Central memory CD4-positive, alpha-beta T cell (primary cell): ENCODE measurements around the gene MOB3B.
"Not testable (repeated sequence)": the region's sequence is repeated elsewhere in the genome, so short reads cannot be mapped to it uniquely, and the experiment has no call there.

ENCODE experiments used
- DNase-seq: peaks from one replicate; pipeline ENCODE4 v3.0.0; 2022

The MOB3B gene

GRCh38 chr9:27514551-27514950, 15.1 kb downstream of the MOB3B start:
- DNase-seq, result no peak

DNA sequence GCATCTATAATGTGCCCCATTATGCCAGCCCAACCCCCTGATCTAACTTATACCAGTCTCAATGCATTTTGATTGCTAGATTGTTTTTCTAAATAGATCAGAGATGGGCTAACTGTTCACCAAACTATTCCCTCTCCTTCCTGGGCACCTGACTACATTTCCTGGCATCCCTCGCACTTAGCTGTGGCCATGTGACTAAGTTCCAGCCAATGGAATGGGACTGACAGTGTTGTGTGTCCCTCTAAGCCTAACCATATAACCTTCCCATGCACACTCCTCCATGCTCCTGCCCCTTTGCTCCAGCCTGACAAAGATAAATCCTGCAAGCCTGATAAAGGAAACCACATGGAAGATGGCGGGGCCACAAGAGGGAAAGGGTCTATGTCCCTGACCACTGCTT, 17.8 kb downstream of the MOB3B start:
- no peak for DNase-seq

- no peak for DNase-seq
Measured at GRCh38 chr9:27510780-27511179, 18.8 kb downstream of the MOB3B start.

- no peak for DNase-seq
Measured at GRCh38 chr9:27506981-27507380, 22.6 kb downstream of the MOB3B start.

DNA sequence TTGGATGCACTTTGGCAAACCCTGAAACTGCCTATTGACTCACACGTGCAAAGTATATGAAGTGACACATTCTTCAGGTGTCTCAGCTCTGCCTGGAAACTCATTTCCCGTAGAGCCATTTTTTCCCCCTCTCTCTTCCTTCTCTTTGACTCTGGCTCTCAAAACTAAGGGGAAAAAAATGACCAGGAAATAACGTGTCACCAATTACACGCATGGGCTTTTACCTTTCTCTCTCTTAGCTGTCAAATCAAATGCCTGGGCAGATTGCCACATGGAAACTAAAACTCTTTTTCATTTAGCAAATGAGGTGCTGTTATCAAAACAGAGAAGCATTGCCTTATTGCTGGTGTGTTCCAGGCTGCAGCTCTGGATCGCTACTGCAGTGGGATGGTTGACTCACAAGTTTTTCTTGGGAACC, 23.9 kb downstream of the MOB3B start:
- DNase-seq, result no peak

DNA sequence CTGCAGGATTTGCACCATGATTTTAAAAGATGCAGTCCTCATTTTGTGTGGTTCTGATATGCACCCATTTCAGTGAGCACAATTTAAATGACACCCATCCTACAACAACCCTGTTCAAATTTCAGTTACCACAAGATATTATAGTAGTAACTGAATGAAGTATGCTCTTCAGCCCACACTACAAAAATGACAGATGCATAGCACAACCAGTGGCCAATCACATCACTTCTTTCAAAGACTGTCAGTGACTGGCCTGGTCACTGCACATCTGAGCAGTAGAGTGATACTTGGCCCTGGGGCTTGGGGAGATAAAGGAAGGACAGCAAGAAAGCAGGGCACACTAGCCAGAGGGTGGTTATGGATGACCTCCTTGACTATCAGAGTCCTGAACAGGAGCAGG, 25.4 kb downstream of the MOB3B start:
- DNase-seq, result no peak

- DNase-seq, result no peak
Measured at GRCh38 chr9:27503623-27504022, 26.0 kb downstream of the MOB3B start.

GRCh38 chr9:27500902-27501301, 28.7 kb downstream of the MOB3B start:
- not testable (repeated sequence) for DNase-seq

DNA sequence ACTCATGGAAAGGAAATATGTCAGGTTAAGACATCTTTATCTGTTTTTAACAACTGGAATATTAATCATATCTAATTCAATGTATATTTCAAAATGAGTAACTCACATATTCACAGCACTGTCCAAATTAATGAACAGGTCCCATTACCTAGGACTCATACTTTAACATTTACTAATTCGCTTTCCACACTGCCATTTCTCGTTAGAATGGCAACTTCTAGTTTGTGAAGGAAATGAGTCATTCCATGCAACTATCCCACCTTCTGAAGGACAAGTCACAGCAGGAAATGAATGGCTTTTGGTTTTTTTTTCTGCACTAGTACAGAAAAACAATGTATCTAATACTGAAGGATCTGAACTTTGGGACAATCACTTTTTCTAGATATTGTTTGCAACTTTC, 30.2 kb downstream of the MOB3B start:
- no peak for DNase-seq

- no peak for DNase-seq
Measured at GRCh38 chr9:27497883-27498417, 31.7 kb downstream of the MOB3B start.

DNA sequence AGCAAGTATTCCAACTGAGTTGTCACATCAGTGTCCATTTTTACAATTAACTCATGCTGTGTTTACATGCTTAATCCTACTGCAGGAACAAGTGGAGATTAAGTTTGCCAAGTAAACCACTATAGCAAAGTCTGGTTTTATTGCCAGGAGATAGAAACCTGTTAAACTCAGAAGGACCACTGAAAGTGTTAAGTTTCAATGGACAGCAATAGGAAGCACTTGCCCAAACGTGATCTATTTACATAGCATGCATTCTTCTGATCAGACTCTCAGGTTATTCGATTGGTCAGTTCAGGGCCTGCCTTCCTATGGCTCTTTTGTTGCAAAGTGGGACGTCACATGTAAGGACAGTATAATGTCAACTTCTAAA, 33.5 kb downstream of the MOB3B start:
- DNase-seq, result no peak

DNA sequence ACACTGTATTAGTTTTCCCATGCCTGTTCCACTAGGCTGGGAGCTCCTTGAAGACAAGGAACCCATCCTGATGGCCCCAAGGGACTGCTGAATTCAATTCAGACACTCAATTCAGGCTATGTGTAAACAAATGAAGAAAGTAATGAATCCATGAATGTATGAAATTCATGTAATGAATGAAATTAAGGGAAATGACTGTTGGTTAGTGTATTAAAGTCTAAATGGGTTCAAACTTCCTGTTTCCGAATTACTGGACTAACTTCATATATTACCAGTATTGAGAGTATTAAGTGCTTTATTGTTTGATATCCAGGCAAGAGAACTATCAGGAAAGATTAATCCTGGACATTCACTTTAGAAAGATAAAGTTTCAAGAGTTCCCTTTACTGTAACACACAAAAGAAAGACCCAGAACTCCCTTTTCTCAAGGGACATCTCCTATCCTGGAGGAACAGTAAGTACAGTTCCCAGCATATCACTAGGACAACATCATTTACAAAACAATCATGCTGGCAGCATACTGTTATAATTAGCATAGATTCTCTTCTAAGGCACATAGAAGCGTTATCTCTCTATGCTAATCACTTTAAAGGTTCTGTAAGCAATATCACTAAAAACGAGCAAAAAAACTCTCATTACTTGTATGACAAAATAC, 34.0 kb downstream of the MOB3B start:
- no peak for DNase-seq

DNA sequence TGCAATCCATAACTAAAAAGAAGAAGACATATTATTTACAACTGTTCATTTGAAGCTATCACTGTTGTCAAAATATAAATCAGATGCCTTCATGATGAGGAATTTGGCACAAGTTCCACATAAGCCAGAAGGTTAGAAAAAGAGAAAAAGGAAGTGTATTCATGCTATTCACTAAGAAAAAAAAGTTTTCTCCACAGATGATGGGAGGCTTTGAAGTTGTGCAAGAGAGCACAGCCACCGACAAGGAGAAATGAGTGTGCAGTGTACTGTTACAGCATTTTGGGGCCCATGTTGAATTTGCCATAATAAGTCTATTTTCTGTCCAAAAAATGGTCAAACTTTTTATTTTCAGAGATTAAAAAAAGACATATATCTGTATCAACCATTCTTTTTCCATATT, 38.5 kb downstream of the MOB3B start:
- DNase-seq, result no peak

GRCh38 chr9:27489087-27489876, 40.3 kb downstream of the MOB3B start:
- no peak for DNase-seq

DNA sequence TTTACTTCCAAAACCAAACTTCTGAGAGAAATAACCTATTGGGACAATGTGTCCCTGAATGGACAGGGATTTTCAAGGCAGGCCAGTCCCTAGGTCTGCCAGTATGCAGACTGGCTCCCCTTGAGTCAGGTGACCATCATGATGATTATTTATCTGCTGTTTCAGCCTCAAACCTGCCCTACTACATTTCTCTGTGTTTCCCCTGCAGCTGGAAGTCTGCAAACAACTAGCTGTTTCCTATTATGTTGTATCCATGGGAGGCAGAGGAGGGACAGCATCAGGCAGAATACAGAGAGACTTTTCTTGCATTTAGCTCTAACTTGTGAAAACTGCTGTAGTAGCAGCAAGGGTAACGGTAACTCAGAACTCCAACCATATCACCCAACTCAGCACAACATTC, 41.7 kb downstream of the MOB3B start:
- no peak for DNase-seq

DNA sequence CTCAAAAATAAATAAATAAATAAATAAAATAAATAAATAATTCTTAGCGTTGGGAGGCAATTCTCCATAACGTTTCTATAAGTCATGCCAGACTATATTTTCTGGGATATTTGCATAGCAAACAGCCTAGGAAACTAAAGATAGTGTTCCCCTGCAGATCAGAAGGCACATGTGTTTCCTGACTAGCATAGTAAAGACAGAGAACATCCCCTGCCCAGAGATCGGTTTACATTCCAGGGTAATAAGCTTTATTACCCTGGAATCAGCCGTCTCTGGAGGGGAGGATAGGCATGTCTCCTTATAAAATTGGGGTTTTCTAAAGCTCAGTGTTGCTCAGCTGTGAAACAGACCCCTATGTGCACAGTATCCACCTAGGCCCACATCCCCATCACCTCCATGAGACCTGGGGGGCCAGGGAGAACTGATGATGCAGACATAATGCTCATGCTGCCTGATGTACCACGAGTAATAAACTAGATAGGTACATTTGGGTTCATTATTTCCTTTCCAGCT, 42.4 kb downstream of the MOB3B start:
- DNase-seq, result no peak

- no peak for DNase-seq
Measured at GRCh38 chr9:27485158-27485557, 44.5 kb downstream of the MOB3B start.

DNA sequence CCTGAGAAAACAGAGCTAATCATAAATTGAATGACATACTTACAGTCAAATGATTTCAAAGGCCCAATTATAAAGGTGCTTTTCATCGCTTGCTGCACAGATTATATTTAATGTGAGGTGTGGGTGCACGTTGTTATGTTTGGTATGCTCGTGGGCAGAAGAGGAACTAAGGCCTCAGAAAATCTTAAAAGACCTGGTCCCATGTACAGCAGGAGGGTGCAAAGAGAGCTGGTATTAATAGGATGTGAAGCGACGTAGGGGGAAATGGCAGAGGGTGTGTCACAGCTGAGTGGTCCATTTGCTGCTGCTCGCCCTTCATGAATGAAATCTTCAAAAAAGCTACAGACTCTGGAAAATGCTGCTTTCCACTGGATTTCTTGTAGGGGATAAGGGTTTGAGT, 46.0 kb downstream of the MOB3B start:
- DNase-seq, result no peak

GRCh38 chr9:27482709-27483108, 46.9 kb downstream of the MOB3B start:
- no peak for DNase-seq

DNA sequence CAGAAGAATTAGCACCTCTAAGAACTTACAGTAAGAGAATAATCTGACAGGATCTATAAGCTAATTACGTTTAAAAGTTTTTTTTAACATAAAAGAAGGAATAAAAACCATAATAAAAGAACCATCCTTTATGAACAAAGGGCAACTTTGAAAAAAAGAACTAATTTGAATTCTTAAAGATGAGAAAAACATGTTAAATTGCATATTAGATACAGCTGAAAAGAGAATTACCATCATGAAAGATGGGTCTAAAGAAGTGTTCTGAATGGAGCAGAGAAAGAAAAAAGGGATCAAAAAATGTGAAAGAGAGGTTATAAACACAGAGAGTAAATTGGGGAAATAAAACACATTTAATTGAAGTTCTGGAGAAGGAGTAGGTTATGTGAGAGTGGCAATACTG, 51.3 kb downstream of the MOB3B start:
- DNase-seq, result no peak

DNA sequence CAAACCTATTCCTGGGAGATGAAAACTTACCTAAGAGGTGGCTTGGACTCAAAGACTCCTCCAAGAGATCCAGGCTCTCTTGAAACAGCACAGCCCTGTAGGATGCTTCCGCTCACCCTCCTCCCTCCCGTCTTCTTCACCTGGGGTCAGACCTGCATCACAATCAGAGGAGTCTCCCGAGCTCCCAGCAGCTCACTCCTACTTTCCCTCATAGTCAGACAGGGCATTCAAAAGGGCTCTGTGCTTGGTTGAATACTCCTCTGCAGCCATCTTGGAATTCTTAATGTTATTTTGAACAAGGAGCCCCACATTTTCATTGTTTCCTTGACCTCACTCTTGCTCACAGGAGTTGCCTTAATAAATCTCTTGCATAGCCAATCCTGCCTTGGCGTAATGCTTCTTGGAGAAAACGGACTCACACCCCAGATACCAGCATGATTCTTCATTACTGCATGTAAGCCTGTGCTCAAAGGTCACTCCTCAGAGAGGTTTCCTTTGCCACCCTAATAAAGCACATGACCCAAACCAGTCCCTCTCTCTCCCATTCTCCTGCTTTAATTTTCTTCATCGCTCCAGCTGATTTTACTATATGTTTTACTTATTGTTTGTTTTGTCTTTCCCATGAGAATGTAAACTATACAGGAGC, 52.6 kb downstream of the MOB3B start:
- no peak for DNase-seq

GRCh38 chr9:27475057-27475595, 54.5 kb downstream of the MOB3B start:
- no peak for DNase-seq

- DNase-seq, result no peak
Measured at GRCh38 chr9:27474305-27474704, 55.3 kb downstream of the MOB3B start.
